ENCODE results near the gene TRPM2.

- TF ChIP-seq CTCF (IDR thresholded peaks at IDR 0.05; ENCODE audit: extremely low read depth in 1 of 2, insufficient read depth in 1 of 2, low read depth in 1 of 2, low read length in 2 of 2) (no peak), POLR2A (IDR thresholded peaks at IDR 0.05; ENCODE audit: low read depth, low read length) (no peak), POLR2AphosphoS5 (IDR thresholded peaks at IDR 0.05; ENCODE audit: insufficient read depth, low read depth, low read length) (peak; percentile 1), MAX (IDR thresholded peaks at IDR 0.05; ENCODE audit: insufficient read depth, insufficient read length) (no peak), EZH2 (IDR thresholded peaks at IDR 0.05; ENCODE audit: borderline replicate concordance, low read depth, low read length, severe bottlenecking) (no peak)
These were observed 21.6 kb upstream of the TRPM2 start for GRCh38 chr21:44331650-44332307.

Measured in endothelial cell of umbilical vein (primary cell).